MM.1S (cell line): Measurements from ENCODE around the gene FBXL13.

ENCODE experiments used
- EZH2 ChIP-seq: fragments of 300-600 bp; sonication (generic); optimal IDR thresholded peaks from 2 replicates; pipeline ENCODE3; 2017; ENCODE audit warnings: low read depth, mild to moderate bottlenecking, antibody characterized with exemption, low read length, mixed read lengths
- TF ChIP-seq, protein P1 (sequence below): fragments of 300-600 bp; sonication (generic); IDR thresholded peaks from 2 replicates; pipeline ENCODE4 v1.5.1; 2016; ENCODE audit warnings: antibody characterized with exemption, low read length, mixed read lengths

DNA sequence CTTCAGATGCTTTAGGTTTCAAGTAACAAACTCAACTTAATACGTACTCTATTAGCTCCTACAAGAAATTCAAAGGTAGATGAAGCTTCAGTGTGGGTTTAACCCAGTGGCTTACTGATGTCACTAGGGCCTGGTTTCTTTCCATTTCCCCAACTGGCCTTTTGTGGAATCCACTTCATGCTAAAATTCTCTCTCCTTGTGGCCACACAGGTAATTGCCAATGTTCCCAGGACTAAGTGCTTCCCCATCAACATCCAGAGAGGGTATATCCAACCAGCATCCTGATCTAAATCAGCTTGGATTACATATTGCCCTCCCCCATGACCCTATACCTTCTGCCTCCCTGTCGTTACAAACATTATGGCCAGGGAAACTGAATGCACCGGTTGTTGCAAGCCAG, 10.7 kb downstream of the FBXL13 start:
- no peak for TF ChIP-seq EZH2
- TF ChIP-seq, protein P1, sequence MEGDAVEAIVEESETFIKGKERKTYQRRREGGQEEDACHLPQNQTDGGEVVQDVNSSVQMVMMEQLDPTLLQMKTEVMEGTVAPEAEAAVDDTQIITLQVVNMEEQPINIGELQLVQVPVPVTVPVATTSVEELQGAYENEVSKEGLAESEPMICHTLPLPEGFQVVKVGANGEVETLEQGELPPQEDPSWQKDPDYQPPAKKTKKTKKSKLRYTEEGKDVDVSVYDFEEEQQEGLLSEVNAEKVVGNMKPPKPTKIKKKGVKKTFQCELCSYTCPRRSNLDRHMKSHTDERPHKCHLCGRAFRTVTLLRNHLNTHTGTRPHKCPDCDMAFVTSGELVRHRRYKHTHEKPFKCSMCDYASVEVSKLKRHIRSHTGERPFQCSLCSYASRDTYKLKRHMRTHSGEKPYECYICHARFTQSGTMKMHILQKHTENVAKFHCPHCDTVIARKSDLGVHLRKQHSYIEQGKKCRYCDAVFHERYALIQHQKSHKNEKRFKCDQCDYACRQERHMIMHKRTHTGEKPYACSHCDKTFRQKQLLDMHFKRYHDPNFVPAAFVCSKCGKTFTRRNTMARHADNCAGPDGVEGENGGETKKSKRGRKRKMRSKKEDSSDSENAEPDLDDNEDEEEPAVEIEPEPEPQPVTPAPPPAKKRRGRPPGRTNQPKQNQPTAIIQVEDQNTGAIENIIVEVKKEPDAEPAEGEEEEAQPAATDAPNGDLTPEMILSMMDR: no peak
